GM18511 (cell line): ENCODE data around the gene P2RX3.
A peak's percentile ranks its signal among the peaks of the same experiment; 100 is the strongest.

ENCODE experiments used
- ATAC-seq: cut with Tn5 transposase; IDR thresholded peaks from one replicate; pipeline ENCODE4 v1.9.1; 2021; ENCODE audit warnings: mild to moderate bottlenecking, moderate library complexity; ENCODE audit not compliant: unreplicated experiment

The P2RX3 gene

GRCh38 chr11:57309106-57310059, 28.8 kb upstream of the P2RX3 start:
- no peak for ATAC-seq

GRCh38 chr11:57310091-57310490, 28.1 kb upstream of the P2RX3 start:
- ATAC-seq: no peak

- no peak for ATAC-seq
These were observed 27.5 kb upstream of the P2RX3 start for GRCh38 chr11:57310630-57311086.

GRCh38 chr11:57311109-57311936, 26.8 kb upstream of the P2RX3 start:
- peak; percentile 96 for ATAC-seq

GRCh38 chr11:57312511-57313021, 25.6 kb upstream of the P2RX3 start:
- ATAC-seq: no peak

GRCh38 chr11:57313071-57313787, 24.9 kb upstream of the P2RX3 start:
- ATAC-seq: no peak

- no peak for ATAC-seq
These were observed 24.4 kb upstream of the P2RX3 start for GRCh38 chr11:57313788-57314135.

GRCh38 chr11:57314221-57314973, 23.8 kb upstream of the P2RX3 start:
- ATAC-seq: no peak

GRCh38 chr11:57315491-57315890, 22.7 kb upstream of the P2RX3 start:
- no peak for ATAC-seq

GRCh38 chr11:57316017-57316416, 22.1 kb upstream of the P2RX3 start:
- no peak for ATAC-seq

- ATAC-seq: no peak
These were observed 20.0 kb upstream of the P2RX3 start for GRCh38 chr11:57318178-57318577.

GRCh38 chr11:57320067-57320718, 18.0 kb upstream of the P2RX3 start:
- ATAC-seq: no peak

- ATAC-seq: no peak
These were observed 17.3 kb upstream of the P2RX3 start for GRCh38 chr11:57320719-57321387.

- ATAC-seq: no peak
These were observed 16.5 kb upstream of the P2RX3 start for GRCh38 chr11:57321388-57322255.

- ATAC-seq: no peak
These were observed 15.6 kb upstream of the P2RX3 start for GRCh38 chr11:57322256-57323166.

- no peak for ATAC-seq
These were observed 14.8 kb upstream of the P2RX3 start for GRCh38 chr11:57323167-57323854.

GRCh38 chr11:57323855-57324153, 14.3 kb upstream of the P2RX3 start:
- ATAC-seq: no peak
